H9 (cell line): ENCODE measurements around the gene XYLB. TPM values are rescaled to one million over a fixed set of nuclear protein-coding genes. Genes with fewer than 3 reads are reported as not detected.

Experiments
- DNase-seq: peaks from one replicate; pipeline ENCODE4 v3.0.0-alpha.2; 2017
- H2AFZ ChIP-seq: one replicate; pipeline ENCODE4 v1.6.1; 2013; ENCODE audit warnings: mild to moderate bottlenecking, low read length, control low read depth, moderate library complexity
- H2AK5ac ChIP-seq: 2 replicates; pipeline ENCODE4 v1.6.1; 2013; ENCODE audit warnings: low read length, control low read depth, mixed read lengths; ENCODE audit not compliant: insufficient read length
- H2BK120ac ChIP-seq: one replicate; pipeline ENCODE4 v1.6.1; 2013; ENCODE audit warnings: low read depth, mild to moderate bottlenecking, low read length, control low read depth, inconsistent platforms; ENCODE audit not compliant: poor library complexity, severe bottlenecking
- H2BK12ac ChIP-seq: 2 replicates; pipeline ENCODE4 v1.6.1; 2013; ENCODE audit warnings: low read length, control low read depth, mixed read lengths, low read depth; ENCODE audit not compliant: insufficient read length
- H2BK15ac ChIP-seq: 2 replicates; pipeline ENCODE4 v1.6.1; 2013; ENCODE audit warnings: low read depth, low read length, control low read depth
- H2BK20ac ChIP-seq: one replicate; pipeline ENCODE4 v1.6.1; 2013; ENCODE audit warnings: low read depth, mild to moderate bottlenecking, low read length, control low read depth, inconsistent platforms; ENCODE audit not compliant: poor library complexity, severe bottlenecking
- H2BK5ac ChIP-seq: 2 replicates; pipeline ENCODE4 v1.6.1; 2013; ENCODE audit warnings: low read length, control low read depth, mixed read lengths; ENCODE audit not compliant: insufficient read length
- H3K14ac ChIP-seq: 2 replicates; pipeline ENCODE4 v1.6.1; 2013; ENCODE audit warnings: low read length, control low read depth; ENCODE audit not compliant: insufficient read depth
- H3K18ac ChIP-seq: 2 replicates; pipeline ENCODE4 v1.6.1; 2013; ENCODE audit warnings: low read depth, mild to moderate bottlenecking, mixed read lengths, low read length, control low read depth; ENCODE audit not compliant: insufficient read length
- H3K23ac ChIP-seq: 2 replicates; pipeline ENCODE4 v1.6.1; 2013; ENCODE audit warnings: low read length, control low read depth, mixed read lengths, low read depth; ENCODE audit not compliant: insufficient read length
- H3K23me2 ChIP-seq: 2 replicates; pipeline ENCODE4 v1.6.1; 2013; ENCODE audit warnings: low read depth, mild to moderate bottlenecking, mixed read lengths, low read length, control low read depth; ENCODE audit not compliant: insufficient read length, poor library complexity, severe bottlenecking
- H3K27ac ChIP-seq: 2 replicates; pipeline ENCODE4 v1.5.1; 2013; ENCODE audit warnings: low read length, control low read depth, mixed read lengths, low read depth; ENCODE audit not compliant: insufficient read length
- H3K27me3 ChIP-seq: 2 replicates; pipeline ENCODE4 v1.6.1; 2013; ENCODE audit warnings: low read length, control low read depth, inconsistent platforms; ENCODE audit not compliant: insufficient read depth
- H3K4ac ChIP-seq: 2 replicates; pipeline ENCODE4 v1.6.1; 2013; ENCODE audit warnings: low read depth, mild to moderate bottlenecking, control low read depth, inconsistent platforms, low read length, moderate library complexity
- H3K4me1 ChIP-seq: 2 replicates; pipeline ENCODE4 v1.6.1; 2013; ENCODE audit warnings: low read length, control low read depth, inconsistent platforms; ENCODE audit not compliant: insufficient read depth
- H3K4me2 ChIP-seq: 2 replicates; pipeline ENCODE4 v1.6.1; 2013; ENCODE audit warnings: low read length, control low read depth, mixed read lengths; ENCODE audit not compliant: insufficient read length, insufficient read depth
- H3K56ac ChIP-seq: 2 replicates; pipeline ENCODE4 v1.6.1; 2013; ENCODE audit warnings: low read depth, mild to moderate bottlenecking, mixed read lengths, low read length, control low read depth; ENCODE audit not compliant: insufficient read length
- H3K79me1 ChIP-seq: 2 replicates; pipeline ENCODE4 v1.6.1; 2013; ENCODE audit warnings: low read depth, mild to moderate bottlenecking, moderate library complexity, low read length, control low read depth, inconsistent platforms; ENCODE audit not compliant: insufficient read depth, poor library complexity, severe bottlenecking
- H3K79me2 ChIP-seq: 2 replicates; pipeline ENCODE4 v1.6.1; 2013; ENCODE audit warnings: low read length, control low read depth, inconsistent platforms; ENCODE audit not compliant: insufficient read depth
- H3K9ac ChIP-seq: 2 replicates; pipeline ENCODE4 v1.6.1; 2013; ENCODE audit warnings: low read length, control low read depth, mixed read lengths; ENCODE audit not compliant: insufficient read length; ENCODE audit errors: extremely low read depth
- H3K9me3 ChIP-seq: one replicate; pipeline ENCODE4 v1.6.1; 2013; ENCODE audit warnings: low read depth, low read length, inconsistent platforms; ENCODE audit not compliant: control insufficient read depth
- H3T11ph ChIP-seq: one replicate; pipeline ENCODE4 v1.6.1; 2013; ENCODE audit warnings: mild to moderate bottlenecking, low read length, control low read depth, inconsistent platforms
- H4K20me1 ChIP-seq: one replicate; pipeline ENCODE4 v1.6.1; 2013; ENCODE audit not compliant: control insufficient read depth, insufficient read length, insufficient read depth
- H4K5ac ChIP-seq: 2 replicates; pipeline ENCODE4 v1.6.1; 2013; ENCODE audit warnings: low read depth, mild to moderate bottlenecking, mixed read lengths, low read length, control low read depth; ENCODE audit not compliant: insufficient read length
- H4K8ac ChIP-seq: replicated peaks from 2 replicates; pipeline ENCODE4 v1.6.1; 2013; ENCODE audit warnings: low read length, control low read depth, mixed read lengths, low read depth; ENCODE audit not compliant: insufficient read length
- H4K91ac ChIP-seq: 2 replicates; pipeline ENCODE4 v1.6.1; 2013; ENCODE audit warnings: low read depth, mild to moderate bottlenecking, moderate library complexity, mixed read lengths, low read length, control low read depth; ENCODE audit not compliant: insufficient read length
- H3K27ac Mint-ChIP-seq, 3 experiments: 2 replicates in 2 of 3; 3 replicates in 1 of 3; pipeline ENCODE4 v1.8.0; 2020 to 2021; ENCODE audit warnings: mixed read lengths in 3 of 3, mild to moderate bottlenecking in 1 of 3, moderate library complexity in 1 of 3
- H3K27me3 Mint-ChIP-seq: 2 replicates; pipeline ENCODE4 v1.8.0; 2021; ENCODE audit warnings: low read depth, mild to moderate bottlenecking, moderate library complexity, mixed read lengths
- H3K36me3 Mint-ChIP-seq, 3 experiments: 2 replicates in 2 of 3; 3 replicates in 1 of 3; pipeline ENCODE4 v1.8.0; 2020 to 2021; ENCODE audit warnings: low read depth in 3 of 3, mixed read lengths in 3 of 3; ENCODE audit not compliant: insufficient read depth in 1 of 3
- H3K4me1 Mint-ChIP-seq, 2 experiments: 2 replicates each; pipeline ENCODE4 v1.8.0; 2020; ENCODE audit warnings: mixed read lengths in 2 of 2
- H3K4me3 Mint-ChIP-seq, 2 experiments: 2 replicates in 1 of 2; 3 replicates in 1 of 2; pipeline ENCODE4 v1.8.0; 2020 to 2021; ENCODE audit warnings: mild to moderate bottlenecking in 2 of 2, mixed read lengths in 2 of 2, moderate library complexity in 1 of 2
- H3K9me3 Mint-ChIP-seq, 2 experiments: 2 replicates in 1 of 2; 3 replicates in 1 of 2; pipeline ENCODE4 v1.8.0; 2020; ENCODE audit warnings: mild to moderate bottlenecking in 2 of 2, mixed read lengths in 2 of 2, moderate library complexity in 1 of 2
- WGBS: extraction: QIAGEN DNeasy Blood & Tissue Kit; methylation state at CpG from one replicate; pipeline ENCODE4 v1.1.7; 2013; ENCODE audit warnings: missing lambda C conversion rate, low lambda C conversion rate, mixed read lengths; ENCODE audit not compliant: insufficient read length; ENCODE audit errors: extremely low coverage; 5-methylcytosine and 5-hydroxymethylcytosine counted together
- total RNA-seq: library from RNA; stranded (reverse); gene quantifications from 2 replicates; pipeline ENCODE4 v1.2.1, GENCODE V29; 2021
- TF ChIP-seq, protein P1 (sequence below): fragments of 200-600 bp; sonication (generic); conservative IDR thresholded peaks from 3 replicates; pipeline ENCODE4 v1.8.0; 2021; ENCODE audit warnings: antibody characterized with exemption, mild to moderate bottlenecking

XYLB gene
- total RNA-seq, 1 experiment from 2014 or later, result 2.6 TPM

DNA sequence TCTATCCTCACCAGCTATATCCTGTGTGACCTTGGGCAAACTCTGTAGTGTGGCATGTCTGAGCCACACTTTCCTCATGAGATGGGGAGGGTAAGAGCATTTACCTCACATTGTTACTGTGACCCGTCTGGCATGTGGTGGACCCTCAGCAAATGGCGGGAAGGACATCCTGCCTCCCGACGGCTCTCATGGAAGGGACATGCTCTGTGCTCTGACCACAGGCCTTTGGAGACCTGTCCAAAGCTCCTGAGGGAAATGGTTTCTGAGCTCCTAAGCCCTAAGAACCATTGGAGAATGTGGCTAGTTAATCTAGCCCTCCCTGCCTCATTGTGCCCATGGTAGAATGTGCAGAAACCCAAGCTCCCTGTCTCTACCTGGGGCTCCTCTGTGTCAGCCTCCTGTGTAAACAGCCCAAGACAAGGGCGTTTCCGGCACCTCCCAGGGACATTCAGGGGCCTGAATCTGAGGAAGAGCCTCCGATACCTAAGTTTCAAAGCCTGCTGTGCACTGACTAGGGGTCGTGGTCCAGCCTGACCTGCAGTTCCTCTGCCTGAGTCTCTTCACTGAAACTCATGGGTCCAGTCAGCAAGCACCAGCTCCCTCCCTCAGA, 29.0 kb downstream of the XYLB start:
- H3K27me3 Mint-ChIP-seq, result no peaks in the 10 kb centered on the region

More for the DNA sequence above, 29.0 kb downstream of the XYLB start:
- Histone ChIP-seq H4K8ac (no peak overlapping the region), H4K5ac (no peak overlapping the region), H3K27ac (no peak overlapping the region), H3K27me3 (no peaks in the 10 kb centered on the region), H2BK15ac (no peak overlapping the region), H3K18ac (no peak overlapping the region), H3T11ph (no peak overlapping the region), H3K23me2 (no peaks in the 10 kb centered on the region), H2BK5ac (no peak overlapping the region), H3K23ac (no peak overlapping the region), H3K4me2 (no peak overlapping the region), H3K4ac (no peak overlapping the region), H3K56ac (no peak overlapping the region), H2AFZ (no peak overlapping the region), H3K9ac (no peak overlapping the region), H4K91ac (no peak overlapping the region), H2BK12ac (no peak overlapping the region), H3K79me1 (no peaks in the 10 kb centered on the region), H3K4me1 (no peaks in the 10 kb centered on the region), H3K14ac (no peak overlapping the region), H2BK20ac (no peak overlapping the region), H2BK120ac (no peak overlapping the region), H2AK5ac (no peak overlapping the region), H3K9me3 (no peaks in the 10 kb centered on the region), H3K79me2 (no peaks in the 10 kb centered on the region), H4K20me1 (no peaks in the 10 kb centered on the region)
- H3K4me1 Mint-ChIP-seq, result no peaks in the 10 kb centered on the region
- no CpG with 5 or more reads among the region's 8 CpGs for WGBS
- TF ChIP-seq, protein P1, sequence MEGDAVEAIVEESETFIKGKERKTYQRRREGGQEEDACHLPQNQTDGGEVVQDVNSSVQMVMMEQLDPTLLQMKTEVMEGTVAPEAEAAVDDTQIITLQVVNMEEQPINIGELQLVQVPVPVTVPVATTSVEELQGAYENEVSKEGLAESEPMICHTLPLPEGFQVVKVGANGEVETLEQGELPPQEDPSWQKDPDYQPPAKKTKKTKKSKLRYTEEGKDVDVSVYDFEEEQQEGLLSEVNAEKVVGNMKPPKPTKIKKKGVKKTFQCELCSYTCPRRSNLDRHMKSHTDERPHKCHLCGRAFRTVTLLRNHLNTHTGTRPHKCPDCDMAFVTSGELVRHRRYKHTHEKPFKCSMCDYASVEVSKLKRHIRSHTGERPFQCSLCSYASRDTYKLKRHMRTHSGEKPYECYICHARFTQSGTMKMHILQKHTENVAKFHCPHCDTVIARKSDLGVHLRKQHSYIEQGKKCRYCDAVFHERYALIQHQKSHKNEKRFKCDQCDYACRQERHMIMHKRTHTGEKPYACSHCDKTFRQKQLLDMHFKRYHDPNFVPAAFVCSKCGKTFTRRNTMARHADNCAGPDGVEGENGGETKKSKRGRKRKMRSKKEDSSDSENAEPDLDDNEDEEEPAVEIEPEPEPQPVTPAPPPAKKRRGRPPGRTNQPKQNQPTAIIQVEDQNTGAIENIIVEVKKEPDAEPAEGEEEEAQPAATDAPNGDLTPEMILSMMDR, result no peak
- no peak overlapping the region for H3K27ac Mint-ChIP-seq
- peaks cover 0 to 2% of the 10 kb centered on the region in 2 experiments; a peak in 2 of 5 replicates for H3K9me3 Mint-ChIP-seq
- H3K36me3 Mint-ChIP-seq, result peaks cover 29 to 49% (median 35%) of the 10 kb centered on the region in 3 experiments
- no peak for DNase-seq
- H3K4me3 Mint-ChIP-seq, result no peak overlapping the region
